ENCODE measurements around the gene SCGB2B2.
A peak's percentile ranks its signal among the peaks of the same experiment; 100 is the strongest.

Gene SCGB2B2

GRCh38 chr19:34676697-34677385 is at the start of gene SCGB2B2:
SCGB2B2 (minus strand) TSS chr19:34677159; CDS start chr19:34594563, 82,596 bp downstream.
- Histone ChIP-seq H3K9ac (ENCODE audit: insufficient read length, low read depth) (peak within 1 kb of the TSS; percentile 83), H3K4me1 (ENCODE audit: insufficient read depth, insufficient read length) (no peaks in the 10 kb centered on the region), H3K4me3 (ENCODE audit: insufficient read length, low read depth) (peak within 1 kb of the TSS; percentile 74), H3K9me3 (ENCODE audit: insufficient read depth, low read length) (no peaks in the 10 kb centered on the region), H3K36me3 (ENCODE audit: insufficient read depth, insufficient read length, low read length) (peaks cover 25% of the 10 kb centered on the region), H3K27me3 (ENCODE audit: insufficient read depth, insufficient read length) (no peaks in the 10 kb centered on the region)
- no peak for TF ChIP-seq ZNF274 (IDR thresholded peaks at IDR 0.05; ENCODE audit: low read depth, low read length)
- TF ChIP-seq YY1 (IDR thresholded peaks at IDR 0.05; ENCODE audit: insufficient read depth, insufficient read length) = peak; percentile 60
- TF ChIP-seq SUZ12 (IDR thresholded peaks at IDR 0.05; ENCODE audit: extremely low read depth, insufficient read depth, insufficient read length) = no peak
- DNase-seq (ENCODE audit: low read depth, low spot score) = peak; percentile 35

DNA sequence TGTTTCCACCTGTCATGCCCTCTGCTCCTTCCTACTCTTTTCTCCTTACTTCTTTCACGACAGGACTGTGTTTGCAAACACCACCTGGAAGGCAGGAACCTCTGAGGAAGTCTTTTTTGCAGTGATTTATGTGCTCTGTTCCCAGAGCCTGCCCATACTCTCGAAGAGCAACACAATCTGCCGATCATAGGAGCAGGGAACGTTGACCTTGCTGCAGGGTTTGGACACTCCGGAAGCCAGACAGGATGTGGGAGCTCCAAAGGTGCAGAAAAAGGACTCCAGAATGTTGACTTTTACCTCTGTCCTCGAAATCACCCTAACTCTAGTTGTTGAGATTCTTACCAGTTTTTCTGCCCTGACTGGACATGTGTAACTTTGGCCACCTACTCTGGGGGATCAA is 48.4 kb upstream of the SCGB2B2 start:
- TF ChIP-seq ZNF274 (IDR thresholded peaks at IDR 0.05; ENCODE audit: low read depth, low read length) (no peak), SUZ12 (IDR thresholded peaks at IDR 0.05; ENCODE audit: extremely low read depth, insufficient read depth, insufficient read length) (no peak), YY1 (IDR thresholded peaks at IDR 0.05; ENCODE audit: insufficient read depth, insufficient read length) (no peak)
- H3K9me3 ChIP-seq (ENCODE audit: insufficient read depth, low read length) = no peaks in the 10 kb centered on the region

GRCh38 chr19:34722353-34722752 is 45.4 kb upstream of the SCGB2B2 start:
- no peaks in the 10 kb centered on the region for H3K9me3 ChIP-seq (ENCODE audit: insufficient read depth, low read length)
- no peaks in the 10 kb centered on the region for H3K4me1 ChIP-seq (ENCODE audit: insufficient read depth, insufficient read length)
- no peak overlapping the region for H3K4me3 ChIP-seq (ENCODE audit: insufficient read length, low read depth)
- no peak overlapping the region for H3K9ac ChIP-seq (ENCODE audit: insufficient read length, low read depth)
- no peak for TF ChIP-seq SUZ12 (IDR thresholded peaks at IDR 0.05; ENCODE audit: extremely low read depth, insufficient read depth, insufficient read length)
- no peak for TF ChIP-seq ZNF274 (IDR thresholded peaks at IDR 0.05; ENCODE audit: low read depth, low read length)
- no peak for TF ChIP-seq YY1 (IDR thresholded peaks at IDR 0.05; ENCODE audit: insufficient read depth, insufficient read length)
- H3K27me3 ChIP-seq (ENCODE audit: insufficient read depth, insufficient read length) = no peaks in the 10 kb centered on the region
- DNase-seq (ENCODE audit: low read depth, low spot score) = no peak
- no peaks in the 10 kb centered on the region for H3K36me3 ChIP-seq (ENCODE audit: insufficient read depth, insufficient read length, low read length)

More for the DNA sequence above, 48.4 kb upstream of the SCGB2B2 start:
- no peak for DNase-seq (ENCODE audit: low read depth, low spot score)
- no peak overlapping the region for H3K9ac ChIP-seq (ENCODE audit: insufficient read length, low read depth)
- H3K36me3 ChIP-seq (ENCODE audit: insufficient read depth, insufficient read length, low read length) = no peaks in the 10 kb centered on the region
- no peaks in the 10 kb centered on the region for H3K27me3 ChIP-seq (ENCODE audit: insufficient read depth, insufficient read length)
- no peak overlapping the region for H3K4me3 ChIP-seq (ENCODE audit: insufficient read length, low read depth)
- no peaks in the 10 kb centered on the region for H3K4me1 ChIP-seq (ENCODE audit: insufficient read depth, insufficient read length)

DNA sequence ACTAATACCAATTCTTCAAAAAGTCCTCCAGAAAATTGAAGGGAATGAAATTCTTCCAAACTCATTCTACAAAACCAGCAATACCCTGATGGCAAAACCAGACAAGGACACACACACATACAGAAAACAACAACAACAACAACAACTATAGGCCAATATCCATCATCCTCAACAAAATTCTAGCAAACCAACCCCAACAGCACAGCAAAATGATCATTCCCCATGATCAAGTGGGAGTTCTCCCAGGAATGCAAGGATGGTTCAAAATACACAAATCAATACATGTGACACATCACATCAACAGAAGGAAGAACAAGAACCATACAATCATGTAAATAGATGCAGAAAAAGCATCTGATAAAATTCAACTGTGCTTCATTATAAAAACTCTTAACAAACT is 38.4 kb upstream of the SCGB2B2 start:
- Histone ChIP-seq H3K36me3 (ENCODE audit: insufficient read depth, insufficient read length, low read length) (no peaks in the 10 kb centered on the region), H3K9me3 (ENCODE audit: insufficient read depth, low read length) (peaks cover 38% of the 10 kb centered on the region), H3K27me3 (ENCODE audit: insufficient read depth, insufficient read length) (no peaks in the 10 kb centered on the region), H3K4me1 (ENCODE audit: insufficient read depth, insufficient read length) (no peaks in the 10 kb centered on the region), H3K9ac (ENCODE audit: insufficient read length, low read depth) (no peak overlapping the region), H3K4me3 (ENCODE audit: insufficient read length, low read depth) (no peak overlapping the region)
- DNase-seq (ENCODE audit: low read depth, low spot score) = no peak
- no peak for TF ChIP-seq ZNF274 (IDR thresholded peaks at IDR 0.05; ENCODE audit: low read depth, low read length)
- TF ChIP-seq SUZ12 (IDR thresholded peaks at IDR 0.05; ENCODE audit: extremely low read depth, insufficient read depth, insufficient read length) = no peak
- TF ChIP-seq YY1 (IDR thresholded peaks at IDR 0.05; ENCODE audit: insufficient read depth, insufficient read length) = no peak

- no peaks in the 10 kb centered on the region for H3K27me3 ChIP-seq (ENCODE audit: insufficient read depth, insufficient read length)
Observed at GRCh38 chr19:34713262-34713637, 36.3 kb upstream of the SCGB2B2 start.

DNA sequence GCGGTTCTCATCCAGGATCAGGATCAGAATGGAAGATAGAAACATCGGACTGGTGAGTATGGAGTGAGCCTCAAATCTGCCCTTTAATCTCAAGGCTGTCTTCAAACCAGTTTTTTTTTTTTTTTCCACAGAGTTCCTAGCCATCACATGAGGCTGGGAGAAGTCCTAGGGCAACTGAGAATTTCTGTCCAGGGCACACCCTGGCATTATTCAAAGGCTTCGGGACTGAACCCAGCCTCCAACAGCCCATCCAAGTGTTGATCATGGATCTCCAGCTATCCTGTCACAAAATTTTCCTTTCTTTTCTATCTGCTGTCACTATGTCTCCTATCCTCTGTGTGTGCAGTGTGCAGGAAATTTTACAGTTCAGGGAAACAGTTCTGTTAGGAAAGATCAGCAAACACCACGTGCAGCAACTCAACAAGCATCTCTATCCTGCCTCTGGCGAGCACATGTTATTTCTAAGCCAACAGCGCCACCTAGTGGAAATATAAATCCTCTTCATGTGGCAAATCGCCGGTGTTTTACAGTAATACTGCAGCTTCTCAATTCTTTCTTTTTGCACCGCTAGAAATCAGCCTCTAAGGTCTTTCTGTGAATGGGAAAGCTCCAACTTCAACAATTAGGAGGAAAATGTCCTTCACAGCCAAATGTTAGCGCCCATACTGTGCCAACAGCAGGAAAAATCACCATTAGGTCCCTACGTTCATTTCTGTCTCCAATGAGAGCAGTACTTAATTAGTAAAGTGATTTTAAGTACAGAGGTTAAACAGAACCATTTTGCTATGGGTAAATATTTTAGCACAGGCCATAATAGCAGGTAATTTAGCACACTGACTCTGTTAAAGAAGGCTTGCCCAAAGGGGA is 35.7 kb upstream of the SCGB2B2 start:
- peak; percentile 63 for DNase-seq (ENCODE audit: low read depth, low spot score)
- H3K4me1 ChIP-seq (ENCODE audit: insufficient read depth, insufficient read length) = no peaks in the 10 kb centered on the region
- no peak overlapping the region for H3K9ac ChIP-seq (ENCODE audit: insufficient read length, low read depth)
- no peak for TF ChIP-seq ZNF274 (IDR thresholded peaks at IDR 0.05; ENCODE audit: low read depth, low read length)
- no peak for TF ChIP-seq YY1 (IDR thresholded peaks at IDR 0.05; ENCODE audit: insufficient read depth, insufficient read length)
- TF ChIP-seq SUZ12 (IDR thresholded peaks at IDR 0.05; ENCODE audit: extremely low read depth, insufficient read depth, insufficient read length) = no peak
- H3K4me3 ChIP-seq (ENCODE audit: insufficient read length, low read depth) = no peak overlapping the region
- no peaks in the 10 kb centered on the region for H3K36me3 ChIP-seq (ENCODE audit: insufficient read depth, insufficient read length, low read length)
- H3K27me3 ChIP-seq (ENCODE audit: insufficient read depth, insufficient read length) = no peaks in the 10 kb centered on the region
- H3K9me3 ChIP-seq (ENCODE audit: insufficient read depth, low read length) = peaks cover 38% of the 10 kb centered on the region

More at GRCh38 chr19:34713262-34713637, 36.3 kb upstream of the SCGB2B2 start:
- Histone ChIP-seq H3K36me3 (ENCODE audit: insufficient read depth, insufficient read length, low read length) (no peaks in the 10 kb centered on the region), H3K4me3 (ENCODE audit: insufficient read length, low read depth) (no peak overlapping the region), H3K4me1 (ENCODE audit: insufficient read depth, insufficient read length) (no peaks in the 10 kb centered on the region), H3K9me3 (ENCODE audit: insufficient read depth, low read length) (peaks cover 38% of the 10 kb centered on the region), H3K9ac (ENCODE audit: insufficient read length, low read depth) (no peak overlapping the region)
- no peak for DNase-seq (ENCODE audit: low read depth, low spot score)
- TF ChIP-seq ZNF274 (IDR thresholded peaks at IDR 0.05; ENCODE audit: low read depth, low read length) (no peak), YY1 (IDR thresholded peaks at IDR 0.05; ENCODE audit: insufficient read depth, insufficient read length) (no peak), SUZ12 (IDR thresholded peaks at IDR 0.05; ENCODE audit: extremely low read depth, insufficient read depth, insufficient read length) (no peak)

DNA sequence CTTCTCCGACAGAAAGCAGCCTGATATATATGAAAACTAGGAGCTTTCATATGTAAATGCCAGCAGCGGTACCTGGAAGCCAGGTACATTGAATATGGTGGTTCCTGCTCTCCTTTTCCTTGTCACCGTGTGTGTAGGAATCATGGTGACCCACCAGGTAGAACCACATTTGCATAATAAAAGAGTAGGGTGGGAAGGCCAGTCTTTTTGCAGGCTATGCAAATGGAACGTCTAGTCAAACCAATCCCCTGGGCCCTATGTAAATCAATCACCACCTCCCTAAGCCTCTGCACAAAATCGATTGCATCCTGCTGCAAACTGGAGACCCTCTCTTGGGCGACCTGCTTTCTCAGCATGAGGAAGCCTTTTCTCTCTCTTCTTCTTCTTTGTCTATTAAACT is 34.9 kb upstream of the SCGB2B2 start:
- Histone ChIP-seq H3K9me3 (ENCODE audit: insufficient read depth, low read length) (peaks cover 38% of the 10 kb centered on the region), H3K27me3 (ENCODE audit: insufficient read depth, insufficient read length) (no peaks in the 10 kb centered on the region), H3K4me1 (ENCODE audit: insufficient read depth, insufficient read length) (no peaks in the 10 kb centered on the region), H3K9ac (ENCODE audit: insufficient read length, low read depth) (no peak overlapping the region), H3K36me3 (ENCODE audit: insufficient read depth, insufficient read length, low read length) (no peaks in the 10 kb centered on the region), H3K4me3 (ENCODE audit: insufficient read length, low read depth) (no peak overlapping the region)
- no peak for TF ChIP-seq SUZ12 (IDR thresholded peaks at IDR 0.05; ENCODE audit: extremely low read depth, insufficient read depth, insufficient read length)
- no peak for TF ChIP-seq ZNF274 (IDR thresholded peaks at IDR 0.05; ENCODE audit: low read depth, low read length)
- no peak for TF ChIP-seq YY1 (IDR thresholded peaks at IDR 0.05; ENCODE audit: insufficient read depth, insufficient read length)
- DNase-seq (ENCODE audit: low read depth, low spot score) = no peak
